Activated CD8-positive, alpha-beta memory T cell treated with anti-CD3 and anti-CD28 coated beads, Interleukin-2, amount 50 U/mL, for 24 hours (primary cell): ENCODE results near the gene WAS.
"Not testable (repeated sequence)": the region's sequence is repeated elsewhere in the genome, so short reads cannot be mapped to it uniquely, and the experiment has no call there.

Source experiments
- DNase-seq: peaks from one replicate; pipeline ENCODE4 v3.0.0-alpha.2; 2020; ENCODE audit errors: extremely low read depth

The WAS gene

DNA sequence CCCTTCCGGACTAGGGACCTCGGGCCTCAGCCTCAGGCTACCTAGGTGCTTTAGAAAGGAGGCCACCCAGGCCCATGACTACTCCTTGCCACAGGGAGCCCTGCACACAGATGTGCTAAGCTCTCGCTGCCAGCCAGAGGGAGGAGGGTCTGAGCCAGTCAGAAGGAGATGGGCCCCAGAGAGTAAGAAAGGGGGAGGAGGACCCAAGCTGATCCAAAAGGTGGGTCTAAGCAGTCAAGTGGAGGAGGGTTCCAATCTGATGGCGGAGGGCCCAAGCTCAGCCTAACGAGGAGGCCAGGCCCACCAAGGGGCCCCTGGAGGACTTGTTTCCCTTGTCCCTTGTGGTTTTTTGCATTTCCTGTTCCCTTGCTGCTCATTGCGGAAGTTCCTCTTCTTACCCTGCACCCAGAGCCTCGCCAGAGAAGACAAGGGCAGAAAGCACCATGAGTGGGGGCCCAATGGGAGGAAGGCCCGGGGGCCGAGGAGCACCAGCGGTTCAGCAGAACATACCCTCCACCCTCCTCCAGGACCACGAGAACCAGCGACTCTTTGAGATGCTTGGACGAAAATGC lies at the start of gene WAS:
WAS (plus strand) TSS at position 389 of the 572 bp plus-strand sequence; CDS start at position 444, 55 bp downstream.
- no peak for DNase-seq

DNA sequence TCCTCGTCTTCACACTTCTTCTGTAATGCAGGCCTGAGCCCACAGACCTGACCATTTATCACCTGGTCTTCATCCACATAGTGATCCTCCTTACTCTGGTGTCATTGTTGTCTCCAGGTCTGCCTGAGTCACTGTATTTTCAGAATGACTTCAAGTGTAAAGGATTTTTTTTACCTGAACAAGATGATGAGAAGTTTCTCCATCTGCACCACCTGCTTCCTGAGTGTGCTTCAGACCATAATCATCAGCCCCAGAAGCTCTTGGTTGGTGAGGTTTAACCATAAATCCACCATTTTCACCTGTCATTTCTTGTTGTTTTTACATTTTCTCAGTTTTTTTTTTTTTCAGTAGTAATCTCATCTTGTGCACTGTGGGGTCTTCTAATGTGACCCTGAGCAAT lies 47.3 kb upstream of the WAS start:
- DNase-seq: no peak

DNA sequence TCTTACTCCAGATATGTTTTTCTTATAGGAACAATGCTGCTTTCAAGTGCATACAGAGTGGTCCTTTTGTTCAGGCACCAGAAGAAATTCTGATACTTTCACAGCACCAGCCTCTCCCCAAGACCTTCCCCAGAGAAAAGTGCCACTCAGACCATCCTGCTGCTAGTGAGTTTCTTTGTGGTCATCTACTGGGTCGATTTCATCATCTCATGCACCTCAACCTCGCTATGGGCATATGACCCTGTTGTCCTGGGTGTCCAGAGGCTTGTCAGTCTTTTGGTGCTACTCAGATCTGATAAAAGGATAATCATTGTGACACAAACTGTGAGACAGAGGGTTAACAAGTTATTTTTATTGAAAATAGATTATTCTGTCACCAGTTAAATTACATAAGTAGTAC lies 46.8 kb upstream of the WAS start:
- no peak for DNase-seq

DNA sequence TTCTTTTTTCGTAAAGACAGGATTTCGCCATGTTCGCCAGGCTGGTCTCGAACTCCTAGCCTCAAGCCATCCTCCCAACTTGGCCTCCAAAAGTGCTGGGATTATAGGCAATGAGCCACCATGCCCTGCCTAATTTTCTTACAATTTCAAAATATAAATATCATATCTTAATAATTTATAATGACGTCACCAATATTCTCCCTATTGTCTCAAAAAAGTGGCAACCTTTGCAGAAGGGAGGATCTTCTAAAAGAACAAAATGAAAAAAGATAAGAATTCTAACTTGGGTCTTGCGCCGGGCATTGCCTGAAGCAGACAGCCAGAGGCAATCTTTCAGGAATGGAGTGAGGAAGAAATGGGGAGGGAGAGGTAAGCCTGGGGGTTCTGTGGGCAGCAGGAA lies 37.9 kb upstream of the WAS start:
- DNase-seq: no peak

DNA sequence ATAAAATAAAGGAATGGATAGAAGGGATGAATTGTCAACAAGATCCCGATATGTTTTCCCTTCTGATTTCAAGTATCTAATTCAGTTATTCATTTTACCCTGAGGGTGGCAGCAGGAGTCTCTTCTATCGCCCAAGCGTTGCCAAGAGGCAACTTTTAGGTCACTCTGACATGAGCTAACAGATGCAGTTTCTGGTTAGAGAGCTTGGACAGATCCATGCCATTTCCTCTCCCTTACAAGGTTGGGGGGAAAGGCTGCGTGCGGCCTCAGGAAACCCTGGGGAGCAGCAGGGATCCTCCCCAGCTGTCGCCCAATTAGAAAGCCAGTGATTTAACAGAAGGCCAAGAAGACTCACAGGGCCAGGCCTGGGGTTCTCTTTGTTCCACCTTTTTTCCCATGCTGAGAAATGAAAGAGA lies 35.3 kb upstream of the WAS start:
- peak; percentile 2 for DNase-seq

DNA sequence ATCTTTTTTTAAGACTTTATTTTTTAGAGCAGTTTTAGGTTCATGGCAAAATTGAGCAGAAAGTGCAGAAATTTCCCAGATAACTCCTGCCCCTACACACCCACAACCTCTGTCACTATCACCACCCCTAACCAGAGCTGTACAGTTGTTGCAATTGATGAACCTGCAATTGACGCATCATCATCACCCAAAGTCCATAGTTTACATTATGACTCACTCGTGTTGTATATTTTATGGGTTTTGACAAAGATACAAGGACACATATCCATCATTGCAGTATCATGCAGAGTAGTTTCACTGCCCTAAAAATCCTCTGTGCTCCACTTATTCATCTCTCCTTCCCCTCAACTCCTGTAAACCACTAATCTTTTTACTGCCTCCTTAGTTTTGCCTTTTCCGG lies 34.5 kb upstream of the WAS start:
- DNase-seq: no peak

DNA sequence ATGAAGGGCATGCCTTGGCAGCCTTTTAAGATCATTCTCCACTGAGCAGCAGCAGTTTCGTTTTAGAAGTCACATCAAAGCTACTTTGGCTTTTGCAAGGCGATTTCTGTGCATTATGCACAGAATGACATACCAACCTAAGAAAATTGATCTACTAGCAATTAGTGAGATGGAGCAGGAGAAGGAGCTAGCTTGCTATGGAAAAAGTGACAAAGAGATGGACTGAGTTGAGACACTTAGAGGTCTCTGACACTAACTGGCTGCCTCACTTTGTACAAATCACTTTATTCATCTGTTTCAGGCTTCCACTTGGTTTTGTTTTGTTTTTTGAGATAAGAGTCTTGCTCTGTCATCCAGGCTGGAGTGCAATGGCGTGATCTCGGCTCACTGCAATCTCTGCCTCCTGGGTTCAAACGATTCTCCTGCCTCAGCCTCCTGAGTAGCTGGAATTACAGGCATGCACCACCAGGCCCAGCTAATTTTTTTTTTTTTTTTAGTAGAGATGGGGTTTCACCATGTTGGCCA lies 31.5 kb upstream of the WAS start:
- not testable (repeated sequence) for DNase-seq

DNA sequence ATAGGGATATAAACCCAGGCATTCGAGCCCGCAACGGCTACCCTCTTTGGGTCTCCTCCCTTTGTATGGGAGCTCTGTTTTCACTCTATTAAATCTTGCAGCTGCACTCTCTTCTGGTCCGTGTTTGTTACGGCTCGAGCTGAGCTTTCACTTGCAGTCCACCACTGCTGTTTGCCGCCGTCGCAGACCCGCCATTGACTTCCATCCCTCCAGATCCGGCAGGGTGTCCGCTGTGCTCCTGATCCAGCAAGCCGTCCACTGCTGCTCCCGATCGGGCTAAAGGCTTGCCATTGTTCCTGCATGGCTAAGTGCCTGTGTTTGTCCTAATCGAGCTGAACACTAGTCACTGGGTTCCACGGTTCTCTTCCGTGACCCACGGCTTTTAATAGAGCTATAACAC lies 28.9 kb upstream of the WAS start:
- DNase-seq: not testable (repeated sequence)

DNA sequence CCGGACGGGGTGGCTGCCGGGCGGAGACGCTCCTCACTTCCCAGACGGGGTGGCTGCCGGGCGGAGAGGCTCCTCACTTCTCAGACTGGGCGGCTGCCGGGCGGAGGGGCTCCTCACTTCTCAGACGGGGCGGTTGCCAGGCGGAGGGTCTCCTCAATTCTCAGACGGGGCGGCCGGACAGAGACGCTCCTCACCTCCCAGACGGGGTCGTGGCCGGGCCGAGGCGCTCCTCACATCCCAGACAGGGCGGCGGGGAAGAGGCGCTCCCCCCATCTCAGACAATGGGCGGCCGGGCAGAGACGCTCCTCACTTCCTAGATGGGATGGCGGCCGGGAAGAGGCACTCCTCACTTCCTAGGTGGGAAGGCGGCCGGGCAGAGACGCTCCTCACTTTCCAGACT lies 23.9 kb upstream of the WAS start:
- not testable (repeated sequence) for DNase-seq

DNA sequence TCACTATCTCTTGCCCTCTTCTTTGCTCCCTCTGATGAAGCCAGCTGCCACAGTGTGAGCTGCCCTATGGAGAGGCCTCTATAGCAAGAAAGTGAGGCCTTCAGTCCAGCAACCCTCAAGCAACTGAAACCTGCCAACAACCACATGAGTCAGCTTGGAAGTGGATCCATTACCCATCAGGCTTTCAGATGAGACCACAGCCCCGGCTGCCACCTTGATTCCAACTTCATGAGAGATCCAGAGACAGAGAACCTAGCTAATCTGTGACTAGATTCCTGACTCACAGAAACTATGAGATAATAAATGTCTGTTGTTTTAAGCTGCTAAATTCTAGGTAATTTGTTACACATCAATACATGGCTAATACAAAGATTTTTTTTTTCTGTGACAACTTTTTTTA lies 20.4 kb upstream of the WAS start:
- no peak for DNase-seq

DNA sequence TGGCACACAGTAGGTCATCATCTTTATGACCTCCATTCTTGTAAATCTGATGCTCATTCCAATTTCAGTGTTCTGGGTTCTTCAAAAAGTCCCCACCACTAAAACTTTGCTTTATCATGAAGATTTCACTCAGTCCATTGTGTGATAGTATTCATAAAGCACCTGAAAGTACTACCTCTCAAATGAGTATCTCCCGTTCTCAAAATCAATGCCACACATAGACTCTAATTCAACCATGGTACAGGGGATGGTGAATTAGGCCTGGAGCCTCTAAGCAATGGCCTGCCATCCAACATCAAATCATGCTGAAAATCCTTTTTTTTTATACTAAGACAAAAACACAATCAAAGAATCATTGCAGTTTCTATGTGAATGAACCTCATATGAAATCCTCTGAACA lies 19.4 kb upstream of the WAS start:
- no peak for DNase-seq

DNA sequence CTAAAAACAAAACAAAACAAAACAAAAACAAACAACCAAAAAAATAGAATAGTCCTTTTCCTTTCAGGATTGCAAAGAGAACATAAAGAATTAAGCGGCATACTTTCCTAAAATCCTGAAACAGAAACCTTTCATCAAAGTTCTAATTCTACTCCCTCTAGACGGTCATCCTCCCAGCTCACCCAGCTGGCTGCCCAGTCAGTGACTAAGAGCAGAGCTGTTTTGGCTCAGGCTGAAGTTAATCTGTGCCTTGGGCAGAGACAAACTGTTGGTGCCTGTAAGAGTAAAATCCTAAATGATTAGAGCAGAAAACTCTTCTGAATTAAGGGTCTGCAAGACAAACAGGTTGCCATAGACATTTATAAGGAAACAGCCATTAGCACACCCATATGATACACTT lies 17.6 kb upstream of the WAS start:
- DNase-seq: no peak

DNA sequence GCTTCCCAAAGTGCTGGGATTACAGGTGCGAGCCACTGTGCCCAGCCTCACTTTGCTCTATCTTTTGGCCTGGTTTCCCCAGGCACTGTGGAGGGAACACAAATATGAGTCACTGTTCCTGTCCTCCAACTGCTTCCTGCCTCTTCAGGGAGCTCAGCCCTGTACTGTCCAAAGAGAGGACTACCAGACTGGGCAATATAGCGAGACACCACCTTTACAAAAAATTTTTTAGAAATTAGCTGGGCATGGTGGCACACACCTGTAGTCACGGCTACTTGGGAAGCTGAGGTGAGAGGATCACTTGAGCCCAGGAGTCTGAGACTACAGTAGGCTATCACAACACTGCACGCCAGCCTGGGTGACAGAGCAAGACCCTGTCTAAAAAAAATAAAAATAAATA lies 16.9 kb upstream of the WAS start:
- DNase-seq: no peak

DNA sequence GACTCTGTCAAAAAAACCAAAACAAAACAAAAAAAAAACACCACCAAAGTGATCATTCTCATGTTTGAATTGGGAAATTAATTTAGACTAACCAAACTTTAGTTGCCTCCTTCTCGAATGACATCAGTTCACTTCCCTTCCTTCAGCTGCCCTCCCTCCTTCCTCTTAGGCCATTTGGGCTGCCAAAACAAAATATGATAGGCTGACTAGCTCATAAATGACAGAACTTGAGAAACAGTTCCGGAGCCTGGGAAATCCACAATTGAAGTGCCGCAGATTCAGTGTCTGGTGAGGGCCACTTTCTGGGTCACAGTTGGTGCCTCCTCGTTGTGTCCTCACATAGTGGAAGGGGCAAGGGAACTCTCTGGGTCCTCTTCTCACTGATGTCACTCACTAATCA lies 16.1 kb upstream of the WAS start:
- DNase-seq: no peak

DNA sequence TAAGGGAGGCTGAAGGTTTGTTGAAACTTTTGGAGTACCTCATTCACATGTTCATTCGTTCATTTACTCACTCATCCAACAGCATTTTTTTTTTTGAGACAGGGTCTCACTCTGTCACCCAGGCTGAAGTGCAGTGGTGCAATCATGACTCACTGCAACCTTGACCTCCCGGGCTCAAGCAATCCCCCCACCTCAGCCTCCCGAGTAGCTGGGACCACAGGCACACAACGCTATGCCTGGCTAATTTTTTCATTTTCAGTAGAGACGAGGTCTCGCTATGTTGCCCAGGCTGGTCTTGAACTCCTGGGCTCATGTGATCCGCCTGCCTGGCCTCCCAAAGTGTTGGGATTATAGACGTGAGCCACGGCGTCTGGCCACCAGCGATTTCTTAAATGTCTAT lies 15.4 kb upstream of the WAS start:
- DNase-seq: not testable (repeated sequence)

DNA sequence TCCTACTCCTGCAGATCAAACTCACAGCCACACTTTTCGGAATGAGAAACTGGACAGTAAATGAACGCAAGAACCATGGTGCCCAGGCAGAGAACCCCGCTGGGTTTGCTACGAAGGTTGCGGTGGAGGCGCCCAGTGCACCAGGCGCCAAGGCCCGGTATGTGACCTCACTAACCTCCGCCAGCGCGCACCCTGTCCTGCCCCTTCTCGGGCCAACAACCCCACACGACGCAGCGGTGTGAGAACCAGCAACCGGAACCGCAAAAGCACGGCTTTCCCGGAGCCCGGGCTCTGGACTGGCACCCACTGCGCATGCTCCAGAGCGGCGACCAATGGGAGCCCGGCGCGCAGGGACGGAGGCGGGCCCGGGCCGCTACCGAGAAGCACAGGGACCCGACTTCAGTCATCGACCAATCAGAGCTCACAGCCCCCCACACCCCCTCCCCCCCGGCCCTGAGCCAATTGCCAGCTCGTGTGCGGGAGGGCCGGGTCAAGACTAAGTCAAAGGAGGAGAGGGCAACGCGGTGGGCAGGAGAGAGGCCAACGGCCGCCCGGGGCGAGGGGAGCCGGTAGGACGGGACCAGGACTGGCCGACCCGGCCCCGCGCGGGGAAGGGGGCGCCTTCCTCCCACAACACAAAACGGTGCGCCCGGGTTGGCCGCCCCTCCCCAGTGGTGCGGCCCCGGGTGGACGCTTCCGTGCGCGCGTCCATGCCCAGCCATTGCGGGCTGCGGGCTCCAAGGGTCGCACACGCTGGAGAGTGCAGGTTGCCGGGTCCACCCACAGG lies 7.3 kb upstream of the WAS start:
- peak; percentile 74 for DNase-seq

DNA sequence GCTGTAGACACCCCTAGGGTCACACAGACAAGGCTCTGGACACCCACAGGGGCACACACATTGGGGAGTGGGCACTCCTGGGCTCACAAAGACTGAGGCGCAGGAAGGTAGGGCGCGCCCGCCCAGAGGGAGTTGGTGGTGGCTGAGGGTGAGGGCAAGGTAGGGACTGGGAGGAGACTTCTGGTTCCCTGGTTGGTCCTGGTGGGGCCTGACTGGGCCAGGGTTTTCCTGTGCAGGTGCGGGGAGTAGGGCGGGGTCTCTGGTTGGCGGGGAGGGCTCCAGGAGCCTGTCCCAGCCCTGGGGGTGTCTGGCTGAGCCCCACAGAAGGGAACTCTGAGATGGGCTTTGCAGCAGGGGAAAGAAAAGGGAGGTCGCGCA lies 6.7 kb upstream of the WAS start:
- no peak for DNase-seq

DNA sequence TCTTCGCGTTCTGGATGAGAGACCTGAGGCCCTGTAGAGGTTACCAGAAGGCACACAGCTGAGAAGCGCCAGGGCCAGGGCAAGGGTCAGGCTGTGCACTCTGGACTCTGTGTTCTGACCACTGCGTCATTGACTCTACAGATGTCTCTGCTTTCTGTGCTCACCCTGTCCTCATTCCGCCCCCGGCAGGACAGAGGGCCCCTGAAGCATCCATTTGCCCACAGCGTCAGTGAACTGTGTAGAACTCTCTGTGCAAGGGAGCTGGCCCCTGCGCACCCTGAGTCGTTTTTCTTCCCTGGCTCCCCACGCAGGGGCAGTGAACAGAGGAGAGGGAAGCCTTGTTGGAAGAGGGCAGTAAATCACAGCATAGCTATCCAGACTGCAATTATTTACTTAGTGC lies 6.1 kb upstream of the WAS start:
- DNase-seq: no peak

DNA sequence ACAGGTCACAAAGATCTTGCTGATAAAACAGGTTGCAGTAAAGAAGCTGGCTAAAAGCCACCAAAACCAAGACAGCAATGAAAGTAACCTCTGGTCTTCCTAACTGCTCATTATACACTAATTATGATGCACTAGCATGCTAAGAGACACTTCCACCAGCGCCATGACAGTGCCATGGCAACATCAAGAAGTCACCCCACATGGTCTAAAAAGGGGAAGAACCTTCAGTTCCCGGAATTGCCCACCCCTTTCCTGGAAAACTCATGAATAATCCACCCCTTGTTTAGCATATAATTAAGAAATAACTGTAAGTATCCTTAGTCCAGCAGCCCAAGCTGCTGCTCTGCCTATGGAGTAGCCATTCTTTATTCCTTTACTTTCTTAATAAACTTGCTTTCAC lies 3.1 kb upstream of the WAS start:
- DNase-seq: not testable (repeated sequence)

DNA sequence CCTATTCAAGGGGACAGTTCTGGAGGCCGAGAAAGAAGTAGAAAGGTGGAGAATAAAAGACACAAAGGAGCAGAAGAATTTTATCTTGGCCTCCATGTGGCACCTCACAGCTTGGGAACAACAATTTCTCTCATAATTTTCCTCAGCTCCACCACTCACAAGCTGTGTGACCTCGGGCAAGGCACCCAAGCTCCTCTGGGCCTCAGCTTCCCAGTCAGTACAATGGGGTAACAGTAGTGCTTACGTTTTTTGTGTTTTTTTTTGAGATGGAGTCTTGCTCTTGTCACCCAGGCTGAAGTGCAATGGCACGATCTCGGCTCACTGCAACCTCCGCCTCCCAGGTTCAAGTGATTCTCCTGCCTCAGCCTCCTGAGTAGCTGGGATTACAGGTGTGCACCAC lies 2.7 kb upstream of the WAS start:
- DNase-seq: not testable (repeated sequence)

DNA sequence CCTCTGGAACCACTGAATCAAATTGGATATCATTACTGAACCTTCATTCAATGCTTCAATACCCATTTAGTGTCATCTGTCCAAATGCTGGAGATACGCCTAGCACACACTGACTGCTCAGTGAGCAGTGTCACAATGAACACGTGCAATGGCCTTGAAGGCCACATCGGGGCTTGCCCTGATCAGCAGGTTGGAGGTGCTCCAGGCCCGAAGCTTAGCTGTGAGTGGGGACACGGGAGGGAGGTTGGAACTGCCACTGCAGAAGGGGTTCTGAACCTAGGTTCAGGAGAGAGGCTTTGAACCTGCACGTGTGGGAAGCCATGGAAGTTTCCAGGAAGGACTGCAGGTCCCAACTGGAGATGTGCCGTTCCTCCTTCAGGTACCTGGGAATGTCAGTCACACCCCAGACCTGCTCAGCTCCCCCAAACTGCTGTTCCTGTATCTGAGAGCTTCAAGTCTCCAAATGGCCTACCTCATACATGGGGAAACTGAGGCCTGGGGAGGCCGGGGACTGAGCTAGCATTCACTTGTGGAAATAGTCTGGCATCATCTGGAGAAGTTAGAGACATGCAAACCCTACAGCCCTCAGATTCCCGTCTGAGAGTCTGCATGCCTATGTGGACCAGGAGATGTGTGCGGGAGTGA lies 1.9 kb upstream of the WAS start:
- DNase-seq: no peak

DNA sequence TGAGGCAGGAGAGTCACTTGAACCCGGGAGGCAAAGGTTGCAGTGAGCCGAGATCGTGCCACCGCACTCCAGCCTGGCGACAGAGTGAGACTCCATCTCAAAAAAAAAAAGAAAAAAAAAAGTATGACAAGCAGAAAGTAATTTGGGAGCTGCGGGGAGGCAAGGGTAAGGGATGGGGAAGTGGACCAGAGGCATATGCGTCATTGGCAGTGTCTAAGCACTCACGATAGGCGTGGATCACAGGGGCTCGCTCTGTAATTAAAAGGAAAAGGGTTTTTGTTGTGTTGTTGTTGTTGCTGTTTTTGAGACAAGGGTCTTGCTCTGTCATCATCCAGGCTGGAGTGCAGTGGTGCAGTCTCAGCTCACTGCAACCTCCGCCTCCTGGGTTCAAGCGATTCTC lies 804 bp upstream of the WAS start:
- not testable (repeated sequence) for DNase-seq

DNA sequence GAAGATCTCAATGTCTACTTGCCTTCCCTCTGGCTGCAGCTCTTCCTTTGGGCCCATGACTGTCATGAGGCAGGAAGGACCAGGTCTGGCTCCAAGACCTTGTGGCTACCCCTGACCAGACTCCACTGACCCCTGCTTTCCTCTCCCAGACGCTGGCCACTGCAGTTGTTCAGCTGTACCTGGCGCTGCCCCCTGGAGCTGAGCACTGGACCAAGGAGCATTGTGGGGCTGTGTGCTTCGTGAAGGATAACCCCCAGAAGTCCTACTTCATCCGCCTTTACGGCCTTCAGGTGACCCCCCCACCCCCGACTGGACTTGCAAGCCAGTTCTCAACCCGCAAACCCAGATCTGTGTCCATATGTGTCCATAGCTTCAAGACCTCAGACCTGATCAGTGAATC lies 535 bp downstream of the WAS start:
- no peak for DNase-seq
